Activated B cell treated with CpG ODN at 0.5 μM for 24 hours (primary cell): Measurements from ENCODE around the gene CNTLN. TPM values are rescaled to one million over a fixed set of nuclear protein-coding genes. Genes with fewer than 3 reads are reported as not detected.

ENCODE experiments used
- ATAC-seq: fragments of 200-7000 bp; cut with Tn5 transposase; one replicate; pipeline ENCODE4 v1.10.0; 2021; ENCODE audit warnings: low read depth, mild to moderate bottlenecking, moderate library complexity
- CTCF ChIA-PET: fragments of 350-600 bp; sonication (Branson Sonifier 250); formaldehyde crosslinking; loops from one replicate; lab custom pipeline; 2021; ENCODE audit warnings: antibody characterized with exemption; lab: Charles Lee
- POLR2A ChIA-PET: fragments of 350-600 bp; sonication (Branson Sonifier 250); formaldehyde crosslinking; loops from one replicate; lab custom pipeline; 2021; ENCODE audit warnings: antibody characterized with exemption; lab: Charles Lee
- DNase-seq: peaks from one replicate; pipeline ENCODE4 v3.0.0; 2022
- H3K27ac Mint-ChIP-seq: one replicate; pipeline ENCODE4 v1.8.0; 2020; ENCODE audit warnings: mixed read lengths
- H3K27me3 Mint-ChIP-seq: one replicate; pipeline ENCODE4 v1.8.0; 2021; ENCODE audit warnings: mixed read lengths
- H3K36me3 Mint-ChIP-seq: one replicate; pipeline ENCODE4 v1.8.0; 2021; ENCODE audit warnings: low read depth, mixed read lengths
- H3K4me1 Mint-ChIP-seq: one replicate; pipeline ENCODE4 v1.8.0; 2021; ENCODE audit warnings: mixed read lengths
- H3K4me3 Mint-ChIP-seq: one replicate; pipeline ENCODE4 v1.8.0; 2020; ENCODE audit warnings: mild to moderate bottlenecking, mixed read lengths
- H3K9me3 Mint-ChIP-seq: one replicate; pipeline ENCODE4 v1.8.0; 2020; ENCODE audit warnings: mixed read lengths
- intact Hi-C: fragments of 100-400 bp; cut with micrococcal nuclease; formaldehyde crosslinking; loops from one replicate; pipeline ENCODE4 v1.15.1; 2024
- total RNA-seq: library from RNA; stranded (reverse); gene quantifications from 2 replicates; pipeline ENCODE4 v1.2.3, GENCODE V29; 2022
- TF ChIP-seq, protein P1 (sequence below): fragments of 200-600 bp; IDR thresholded peaks from one replicate; pipeline ENCODE4 v1.8.0; 2022; ENCODE audit warnings: antibody characterized with exemption, mild to moderate bottlenecking

Gene CNTLN
- total RNA-seq, 1 donor from 2014 or later: 0.38 TPM

DNA sequence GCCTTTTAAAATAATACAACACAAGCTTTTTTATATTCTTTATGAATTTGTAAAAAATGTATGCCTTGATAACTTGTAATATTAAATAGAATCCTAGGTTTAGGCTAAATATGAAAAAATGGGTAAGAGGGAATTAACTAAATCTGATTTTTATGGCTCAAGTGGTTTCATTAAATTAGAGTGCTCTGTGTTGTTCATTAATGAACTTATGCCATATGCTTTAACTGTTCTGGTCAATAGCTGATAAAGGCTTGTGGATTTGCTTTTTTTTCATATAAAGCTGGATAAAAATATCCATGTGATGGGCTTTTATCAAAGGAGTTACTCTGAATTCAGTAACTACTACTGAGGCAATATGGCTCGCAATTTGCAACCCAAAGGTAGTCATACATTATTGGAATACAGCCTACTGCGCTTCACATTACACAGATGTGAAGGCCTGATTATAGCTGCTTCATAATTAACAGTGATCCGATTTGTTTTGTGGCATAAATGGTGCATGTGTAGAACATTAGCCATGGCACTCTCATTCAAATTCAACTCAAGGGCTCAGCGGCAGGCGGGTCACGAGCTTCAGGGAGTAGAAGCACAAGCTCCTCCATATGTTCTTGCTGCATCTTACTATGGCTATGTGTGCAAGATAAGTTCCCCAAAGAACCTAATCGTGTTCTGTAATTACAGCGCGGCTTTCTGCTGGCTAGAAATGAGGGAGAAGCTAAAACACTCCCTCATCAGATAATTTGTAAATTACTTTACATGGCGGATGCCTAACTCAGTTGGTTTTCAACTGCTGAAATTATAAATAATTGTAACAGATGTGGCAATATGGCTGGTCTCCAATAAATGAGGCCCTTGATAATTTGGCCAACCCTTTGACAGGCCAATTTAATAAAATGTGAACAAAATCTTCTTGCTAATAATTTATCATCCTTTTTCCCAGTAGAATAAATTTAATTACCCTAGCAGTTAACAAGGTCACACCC, 188.3 kb downstream of the CNTLN start:
- H3K27me3 Mint-ChIP-seq: no peaks in the 10 kb centered on the region
- intact Hi-C loops: no loop called here
- no peak overlapping the region for H3K4me3 Mint-ChIP-seq
- TF ChIP-seq, protein P1, sequence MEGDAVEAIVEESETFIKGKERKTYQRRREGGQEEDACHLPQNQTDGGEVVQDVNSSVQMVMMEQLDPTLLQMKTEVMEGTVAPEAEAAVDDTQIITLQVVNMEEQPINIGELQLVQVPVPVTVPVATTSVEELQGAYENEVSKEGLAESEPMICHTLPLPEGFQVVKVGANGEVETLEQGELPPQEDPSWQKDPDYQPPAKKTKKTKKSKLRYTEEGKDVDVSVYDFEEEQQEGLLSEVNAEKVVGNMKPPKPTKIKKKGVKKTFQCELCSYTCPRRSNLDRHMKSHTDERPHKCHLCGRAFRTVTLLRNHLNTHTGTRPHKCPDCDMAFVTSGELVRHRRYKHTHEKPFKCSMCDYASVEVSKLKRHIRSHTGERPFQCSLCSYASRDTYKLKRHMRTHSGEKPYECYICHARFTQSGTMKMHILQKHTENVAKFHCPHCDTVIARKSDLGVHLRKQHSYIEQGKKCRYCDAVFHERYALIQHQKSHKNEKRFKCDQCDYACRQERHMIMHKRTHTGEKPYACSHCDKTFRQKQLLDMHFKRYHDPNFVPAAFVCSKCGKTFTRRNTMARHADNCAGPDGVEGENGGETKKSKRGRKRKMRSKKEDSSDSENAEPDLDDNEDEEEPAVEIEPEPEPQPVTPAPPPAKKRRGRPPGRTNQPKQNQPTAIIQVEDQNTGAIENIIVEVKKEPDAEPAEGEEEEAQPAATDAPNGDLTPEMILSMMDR: no peak
- ChIA-PET CTCF (no interaction called here), POLR2A (no interaction called here)
- ATAC-seq (no peak), DNase-seq (no peak)
- no peaks in the 10 kb centered on the region for H3K4me1 Mint-ChIP-seq
- H3K36me3 Mint-ChIP-seq: no peaks in the 10 kb centered on the region
- no peak overlapping the region for H3K27ac Mint-ChIP-seq
- no peaks in the 10 kb centered on the region for H3K9me3 Mint-ChIP-seq

DNA sequence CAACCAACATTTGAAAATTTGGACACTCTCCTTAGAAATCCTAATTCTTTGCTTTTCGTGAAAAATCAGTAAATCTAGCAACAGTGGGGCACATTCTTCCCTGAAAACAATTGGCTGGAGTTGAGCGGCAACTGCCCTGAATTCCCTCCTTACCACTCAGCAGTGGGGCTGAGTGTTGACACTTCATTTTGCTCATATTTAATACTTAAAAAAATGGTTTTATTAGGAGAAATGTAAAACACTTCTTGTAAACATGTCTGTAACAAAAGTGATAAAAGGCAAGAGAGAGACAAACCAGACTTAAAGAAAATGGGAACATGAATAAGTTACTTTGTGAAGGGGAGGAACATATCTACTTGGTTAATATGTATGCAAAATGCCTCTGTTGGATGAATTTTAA, 193.5 kb downstream of the CNTLN start:
- ATAC-seq: no peak
- TF ChIP-seq, protein P1: no peak
- no peaks in the 10 kb centered on the region for H3K9me3 Mint-ChIP-seq
- H3K27ac Mint-ChIP-seq: no peak overlapping the region
- H3K36me3 Mint-ChIP-seq: no peaks in the 10 kb centered on the region
- H3K27me3 Mint-ChIP-seq: no peaks in the 10 kb centered on the region
- POLR2A ChIA-PET: no interaction called here
- H3K4me1 Mint-ChIP-seq: no peaks in the 10 kb centered on the region
- H3K4me3 Mint-ChIP-seq: no peak overlapping the region
- intact Hi-C loops: no loop called here
- no peak for DNase-seq
- CTCF ChIA-PET: no interaction called here

DNA sequence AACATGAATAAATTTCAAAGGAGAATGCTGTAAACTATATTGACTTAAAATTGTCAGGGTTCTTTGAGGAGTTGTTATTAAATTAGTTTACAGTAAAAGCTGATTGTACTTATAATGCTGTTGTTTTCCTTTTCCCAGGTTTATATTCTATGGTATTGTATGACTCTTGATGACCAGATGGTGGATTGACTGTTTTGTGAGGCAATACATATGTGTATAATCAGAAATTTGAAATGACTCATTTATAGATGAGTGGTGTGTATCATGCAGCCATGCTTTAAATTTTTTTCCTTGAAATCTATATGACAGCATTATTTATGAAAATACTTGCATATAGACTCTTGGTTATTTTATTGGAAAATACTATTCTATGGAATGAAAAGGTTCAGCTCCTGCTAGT, 195.3 kb downstream of the CNTLN start:
- Mint-ChIP-seq H3K4me3 (no peak overlapping the region), H3K27ac (no peak overlapping the region), H3K4me1 (no peaks in the 10 kb centered on the region), H3K9me3 (no peaks in the 10 kb centered on the region), H3K27me3 (no peaks in the 10 kb centered on the region), H3K36me3 (no peaks in the 10 kb centered on the region)
- ATAC-seq: no peak
- ChIA-PET CTCF (no interaction called here), POLR2A (no interaction called here)
- intact Hi-C loops: no loop called here
- no peak for DNase-seq
- TF ChIP-seq, protein P1: no peak

DNA sequence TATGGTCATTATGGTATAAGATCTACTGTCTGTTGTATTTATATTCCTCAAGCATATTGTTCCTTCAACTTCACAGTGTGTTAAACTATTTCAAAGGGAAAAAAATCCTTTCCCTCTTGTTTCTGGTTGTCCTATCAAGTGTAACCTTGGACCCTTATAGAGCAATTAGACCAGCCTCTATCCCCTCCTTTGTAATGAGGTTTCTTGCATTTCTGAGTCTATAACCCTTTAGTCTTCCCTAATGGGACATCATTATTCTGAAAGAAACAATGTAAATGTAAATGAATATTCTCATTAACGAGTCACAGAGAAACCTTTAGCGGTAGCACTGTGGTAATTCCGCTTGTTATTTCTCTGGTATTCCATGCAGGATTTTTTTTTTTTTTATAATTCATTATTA, 197.3 kb downstream of the CNTLN start:
- Mint-ChIP-seq H3K27me3 (no peaks in the 10 kb centered on the region), H3K9me3 (no peaks in the 10 kb centered on the region), H3K4me3 (no peak overlapping the region), H3K27ac (no peak overlapping the region), H3K4me1 (no peaks in the 10 kb centered on the region), H3K36me3 (no peaks in the 10 kb centered on the region)
- intact Hi-C loops: no loop called here
- ChIA-PET CTCF (no interaction called here), POLR2A (no interaction called here)
- ATAC-seq (no peak), DNase-seq (no peak)
- TF ChIP-seq, protein P1: no peak

DNA sequence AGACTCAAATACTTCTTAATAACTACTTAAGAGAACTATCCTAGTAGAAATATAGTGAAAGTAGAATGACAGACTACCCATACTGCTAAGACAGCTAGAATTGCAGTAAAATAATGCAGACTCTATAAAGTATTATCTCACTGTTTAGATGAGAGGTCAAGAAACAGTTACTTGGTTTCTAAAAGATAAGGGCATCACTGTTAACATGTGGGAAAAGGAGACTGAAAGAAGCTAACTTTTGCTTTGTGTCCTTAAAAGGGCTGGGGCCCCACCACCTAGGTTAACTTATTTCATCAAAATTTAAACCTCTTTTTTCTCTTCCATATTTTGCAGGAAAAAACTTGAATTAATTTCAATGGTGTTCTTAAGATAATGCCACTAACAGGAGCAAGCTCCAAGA, 204.3 kb downstream of the CNTLN start:
- H3K27me3 Mint-ChIP-seq: no peaks in the 10 kb centered on the region
- ChIA-PET POLR2A (no interaction called here), CTCF (no interaction called here)
- no peaks in the 10 kb centered on the region for H3K4me1 Mint-ChIP-seq
- H3K27ac Mint-ChIP-seq: no peak overlapping the region
- DNase-seq (no peak), ATAC-seq (no peak)
- no peak overlapping the region for H3K4me3 Mint-ChIP-seq
- no peaks in the 10 kb centered on the region for H3K9me3 Mint-ChIP-seq
- intact Hi-C loops: no loop called here
- no peaks in the 10 kb centered on the region for H3K36me3 Mint-ChIP-seq
- TF ChIP-seq, protein P1: no peak
